Kidney epithelial cell (primary cell): ENCODE measurements around the gene IFNK. TPM values are rescaled to one million over a fixed set of nuclear protein-coding genes. Genes with fewer than 3 reads are reported as not detected.

Experiments used
- DNase-seq: peaks from one replicate; pipeline ENCODE4 v3.0.0-alpha.2; 2010; ENCODE audit warnings: low read depth
- H3K27me3 ChIP-seq: 2 replicates; pipeline ENCODE4 v1.6.0; 2011; ENCODE audit warnings: low read length; ENCODE audit not compliant: control insufficient read depth, insufficient read depth
- H3K36me3 ChIP-seq: 2 replicates; pipeline ENCODE4 v1.5.1; 2011; ENCODE audit warnings: low read length; ENCODE audit not compliant: control insufficient read depth, insufficient read depth
- H3K4me3 ChIP-seq: 2 replicates; pipeline ENCODE4 v1.5.1; 2011; ENCODE audit warnings: low read depth, mild to moderate bottlenecking, control low read depth, low read length
- CTCF ChIP-seq: IDR thresholded peaks from 2 replicates; pipeline ENCODE4 v1.5.1; 2011; ENCODE audit warnings: mild to moderate bottlenecking, moderate library complexity, low read length, control low read depth, inconsistent platforms; ENCODE audit not compliant: insufficient read depth, poor library complexity, severe bottlenecking
- total RNA-seq: library from RNA; depleted of rRNA; stranded (reverse); fragments of >200 nt; gene quantifications from 2 replicates; pipeline ENCODE4 v1.2.3, GENCODE V29; 2015

The IFNK gene
- total RNA-seq, 1 donor from 2014 or later, result not detected

GRCh38 chr9:27483576-27483975 lies 40.5 kb upstream of the IFNK start:
- no peaks in the 10 kb centered on the region for H3K27me3 ChIP-seq
- H3K36me3 ChIP-seq, result no peaks in the 10 kb centered on the region
- H3K4me3 ChIP-seq, result no peak overlapping the region
- no peak for TF ChIP-seq CTCF
- no peak for DNase-seq

- TF ChIP-seq CTCF, result no peak
Observed at GRCh38 chr9:27485158-27485557, 38.9 kb upstream of the IFNK start.

GRCh38 chr9:27487128-27487640 lies 36.9 kb upstream of the IFNK start:
- H3K27me3 ChIP-seq, result no peaks in the 10 kb centered on the region
- no peak for TF ChIP-seq CTCF
- no peak overlapping the region for H3K4me3 ChIP-seq
- no peaks in the 10 kb centered on the region for H3K36me3 ChIP-seq
- DNase-seq, result no peak

More at GRCh38 chr9:27485158-27485557, 38.9 kb upstream of the IFNK start:
- H3K4me3 ChIP-seq, result no peak overlapping the region
- H3K36me3 ChIP-seq, result no peaks in the 10 kb centered on the region
- H3K27me3 ChIP-seq, result no peaks in the 10 kb centered on the region
- no peak for DNase-seq

GRCh38 chr9:27487927-27488326 lies 36.2 kb upstream of the IFNK start:
- no peaks in the 10 kb centered on the region for H3K36me3 ChIP-seq
- H3K4me3 ChIP-seq, result no peak overlapping the region
- no peak for TF ChIP-seq CTCF
- no peak for DNase-seq
- no peaks in the 10 kb centered on the region for H3K27me3 ChIP-seq

GRCh38 chr9:27489087-27489876 lies 34.8 kb upstream of the IFNK start:
- H3K4me3 ChIP-seq, result no peak overlapping the region

More at GRCh38 chr9:27489087-27489876, 34.8 kb upstream of the IFNK start:
- TF ChIP-seq CTCF, result no peak
- H3K36me3 ChIP-seq, result no peaks in the 10 kb centered on the region
- DNase-seq, result no peak
- H3K27me3 ChIP-seq, result no peaks in the 10 kb centered on the region
